HG03045 (cell line): Measurements from ENCODE around the gene ACOT4.
"Not testable (repeated sequence)": the region's sequence is repeated elsewhere in the genome, so short reads cannot be mapped to it uniquely, and the experiment has no call there.

Source experiments
- ATAC-seq: cut with Tn5 transposase; IDR thresholded peaks from one replicate; pipeline ENCODE4 v1.9.1; 2021; ENCODE audit warnings: mild to moderate bottlenecking, moderate library complexity; ENCODE audit not compliant: unreplicated experiment

ACOT4 gene

GRCh38 chr14:73576391-73576790 lies 15.3 kb upstream of the ACOT4 start:
- ATAC-seq: no peak

GRCh38 chr14:73577214-73577613 lies 14.5 kb upstream of the ACOT4 start:
- ATAC-seq: not testable (repeated sequence)

GRCh38 chr14:73582102-73582979 lies 9.3 kb upstream of the ACOT4 start:
- not testable (repeated sequence) for ATAC-seq

- ATAC-seq: no peak
Measured at GRCh38 chr14:73588695-73589094, 3.0 kb upstream of the ACOT4 start.

DNA sequence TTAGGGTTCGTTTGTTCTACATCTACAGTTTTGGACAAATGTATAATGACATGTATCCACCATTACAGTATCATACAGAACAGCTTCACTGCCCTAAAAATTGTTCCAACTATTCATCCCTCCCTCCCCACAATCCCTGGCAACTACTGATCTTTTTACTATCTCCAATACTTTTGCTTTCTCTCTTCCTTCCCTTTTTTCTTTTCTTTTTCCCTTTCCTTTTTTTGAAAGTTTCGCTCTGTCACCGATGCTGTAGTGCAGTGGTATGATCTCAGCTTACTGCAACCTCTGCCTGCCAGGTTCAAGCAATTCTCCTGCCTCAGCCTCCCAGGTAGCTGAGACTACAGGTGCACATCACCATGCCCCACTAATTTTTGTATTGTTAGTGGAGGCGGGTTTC lies 2.6 kb upstream of the ACOT4 start:
- ATAC-seq: no peak

DNA sequence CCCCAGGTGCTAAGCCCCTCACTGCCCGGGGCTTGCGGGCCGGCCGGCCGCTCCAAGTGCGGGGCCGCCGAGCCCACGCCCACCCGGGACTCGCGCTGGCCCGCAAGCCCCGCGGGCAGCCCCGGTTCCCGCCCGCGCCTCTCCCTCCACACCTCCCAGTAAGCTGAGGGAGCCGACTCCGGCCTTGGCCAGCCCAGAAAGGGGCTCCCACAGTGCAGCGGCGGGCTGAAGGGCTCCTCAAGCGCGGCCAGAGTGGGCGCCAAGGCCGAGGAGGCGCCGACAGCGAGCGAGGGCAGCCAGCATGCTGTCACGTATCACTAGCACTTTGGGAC lies 1.0 kb upstream of the ACOT4 start:
- ATAC-seq: not testable (repeated sequence)

DNA sequence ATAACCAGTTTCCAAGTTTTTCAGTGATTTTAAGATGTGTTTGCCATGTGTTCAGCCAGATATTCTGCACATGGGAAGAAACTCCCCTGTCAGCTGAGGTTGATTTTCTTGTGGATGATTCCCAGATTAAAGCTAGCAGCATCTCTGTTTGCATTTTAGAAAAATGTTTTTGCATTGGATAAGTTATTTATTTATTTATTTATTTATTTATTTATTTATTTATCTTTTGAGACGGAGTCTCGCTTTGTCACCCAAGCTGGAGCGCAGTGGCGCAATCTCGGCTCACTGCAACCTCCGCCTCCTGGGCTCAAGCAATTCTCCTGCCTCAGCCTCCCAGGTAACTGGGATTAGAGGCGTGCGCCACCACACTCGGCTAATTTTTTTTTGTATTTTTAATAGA lies 2.8 kb downstream of the ACOT4 start:
- ATAC-seq: no peak

GRCh38 chr14:73599499-73599898 lies 7.8 kb downstream of the ACOT4 start:
- no peak for ATAC-seq

DNA sequence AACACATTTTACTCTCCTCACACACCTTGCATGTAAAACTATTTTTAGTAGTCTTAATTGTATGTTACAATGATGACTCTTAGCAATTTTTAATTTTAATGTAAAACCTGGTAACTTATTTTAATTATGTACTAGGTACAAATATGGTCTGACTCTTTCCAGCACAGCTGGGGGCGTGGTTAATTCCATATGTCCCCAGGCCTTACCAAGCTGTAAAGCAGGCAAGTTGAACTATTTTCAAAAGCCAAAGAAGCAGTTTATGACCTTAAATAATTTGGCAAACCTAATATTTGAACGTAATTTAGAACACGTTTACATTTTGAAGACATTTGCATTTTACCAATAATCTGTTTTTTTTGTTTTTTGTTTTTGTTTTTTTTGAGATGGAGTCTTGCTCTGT lies 11.3 kb downstream of the ACOT4 start:
- ATAC-seq: no peak

DNA sequence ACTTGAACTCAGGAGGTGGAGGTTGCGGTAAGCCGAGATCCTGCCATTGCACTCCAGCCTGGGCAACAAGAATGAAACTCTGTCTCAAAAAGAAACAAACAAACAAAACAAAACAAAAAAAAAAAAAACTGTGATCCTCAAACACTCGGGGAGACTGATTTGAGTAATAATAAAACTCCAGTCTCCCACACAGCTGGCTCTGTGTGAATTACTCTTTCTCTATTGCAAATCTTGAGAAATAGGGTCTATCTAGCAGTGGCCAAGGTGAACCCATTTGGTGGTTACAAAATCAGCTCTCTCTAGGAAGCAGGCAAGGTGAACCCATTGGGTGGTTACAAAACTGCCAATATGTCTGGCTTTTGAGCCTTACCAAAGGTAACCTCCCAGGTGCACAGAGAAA lies 14.6 kb downstream of the ACOT4 start:
- ATAC-seq: no peak

GRCh38 chr14:73607241-73607640 lies 15.6 kb downstream of the ACOT4 start:
- ATAC-seq: no peak

DNA sequence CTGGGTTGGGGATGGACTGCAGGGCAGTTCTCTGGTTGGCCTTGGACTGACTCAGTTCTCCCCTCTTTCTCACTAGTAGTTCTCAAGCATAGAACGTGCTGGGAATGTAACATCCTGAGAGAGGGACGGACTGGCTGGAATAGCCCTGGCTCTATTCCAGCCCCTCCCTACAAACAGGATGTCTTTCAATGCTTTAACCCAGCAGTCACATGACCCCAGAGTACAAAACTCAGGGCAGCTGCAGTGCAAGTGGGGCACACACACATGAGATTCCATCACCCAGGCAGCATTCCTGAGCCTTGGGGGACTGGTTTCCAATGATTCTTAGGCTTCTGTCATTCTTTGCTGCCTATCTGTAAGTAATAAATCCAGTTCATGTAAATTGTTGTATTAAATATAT lies 19.0 kb downstream of the ACOT4 start:
- no peak for ATAC-seq

DNA sequence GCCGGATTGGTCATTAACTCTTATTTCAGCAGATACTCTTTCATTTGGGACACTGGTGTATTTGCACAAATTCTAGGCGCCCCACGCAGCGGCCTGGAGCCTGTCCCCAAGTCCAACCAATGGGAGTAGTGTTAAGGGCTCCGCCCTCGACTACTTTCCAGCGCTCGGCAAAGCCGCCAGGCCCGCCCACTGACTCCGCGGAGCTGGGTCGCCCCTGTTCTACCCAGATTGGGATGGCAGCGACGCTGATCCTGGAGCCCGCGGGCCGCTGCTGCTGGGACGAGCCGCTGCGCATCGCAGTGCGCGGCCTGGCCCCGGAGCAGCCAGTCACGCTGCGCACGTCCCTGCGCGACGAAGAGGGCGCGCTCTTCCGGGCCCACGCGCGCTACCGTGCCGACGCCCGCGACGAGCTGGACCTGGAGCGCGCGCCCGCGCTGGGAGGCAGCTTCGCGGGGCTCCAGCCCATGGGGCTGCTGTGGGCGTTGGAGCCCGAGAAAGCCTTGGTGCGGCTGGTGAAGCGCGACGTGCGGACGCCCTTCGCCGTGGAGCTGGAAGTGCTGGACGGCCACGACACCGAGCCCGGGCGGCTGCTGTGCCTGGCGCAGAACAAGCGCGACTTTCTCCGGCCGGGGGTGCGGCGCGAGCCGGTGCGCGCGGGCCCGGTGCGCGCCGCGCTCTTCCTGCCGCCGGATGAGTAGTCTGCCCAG lies 20.8 kb downstream of the ACOT4 start, which contains the start of gene ACOT6:
ACOT6 (plus strand) TSS at position 179 of the 707 bp plus-strand sequence; CDS start at position 234, 55 bp downstream.
- peak; percentile 76 for ATAC-seq

- no peak for ATAC-seq
Measured at GRCh38 chr14:73613046-73613383, 21.3 kb downstream of the ACOT4 start.

DNA sequence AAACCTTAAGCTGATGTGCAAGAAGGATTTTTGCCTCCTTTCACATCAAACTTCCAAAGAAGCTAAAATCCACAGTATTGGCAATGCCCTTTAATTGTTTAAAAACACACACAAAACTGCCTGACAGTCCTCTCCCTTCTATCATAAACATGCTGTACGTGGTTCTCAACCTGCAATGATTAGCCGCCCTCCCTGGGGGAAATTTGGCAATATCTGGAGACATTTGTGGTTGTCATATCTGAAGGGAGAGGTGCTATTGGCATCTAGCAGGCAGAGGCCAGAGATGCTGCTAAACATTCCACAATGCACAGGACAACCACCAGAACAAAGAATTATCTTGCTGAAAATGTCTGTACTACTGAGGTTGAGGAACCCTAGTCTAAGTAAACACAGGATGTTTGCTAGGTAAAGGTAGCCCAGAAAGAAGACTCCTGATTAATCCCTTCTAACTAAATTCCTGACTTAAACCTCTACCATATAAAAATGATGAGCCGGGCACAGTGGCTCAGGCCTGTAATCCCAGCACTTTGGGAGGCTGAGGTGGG lies 21.8 kb downstream of the ACOT4 start:
- ATAC-seq: no peak

GRCh38 chr14:73616831-73617230 lies 25.2 kb downstream of the ACOT4 start:
- ATAC-seq: no peak

DNA sequence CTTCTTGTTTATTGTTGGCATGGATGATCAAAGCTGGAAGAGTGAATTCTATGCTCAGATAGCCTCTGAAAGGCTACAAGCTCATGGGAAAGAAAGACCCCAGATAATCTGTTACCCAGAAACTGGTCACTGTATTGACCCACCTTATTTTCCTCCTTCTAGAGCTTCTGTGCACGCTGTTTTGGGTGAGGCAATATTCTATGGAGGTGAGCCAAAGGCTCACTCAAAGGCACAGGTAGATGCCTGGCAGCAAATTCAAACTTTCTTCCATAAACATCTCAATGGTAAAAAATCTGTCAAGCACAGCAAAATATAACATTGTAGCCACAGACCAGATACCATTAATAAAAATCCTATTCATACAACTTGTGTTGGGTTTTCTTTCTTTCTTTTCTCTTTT lies 27.9 kb downstream of the ACOT4 start:
- ATAC-seq: no peak

GRCh38 chr14:73620268-73620667 lies 28.6 kb downstream of the ACOT4 start:
- ATAC-seq: no peak

- no peak for ATAC-seq
Measured at GRCh38 chr14:73623504-73624054, 31.9 kb downstream of the ACOT4 start.

GRCh38 chr14:73625706-73626105 lies 34.0 kb downstream of the ACOT4 start:
- no peak for ATAC-seq

DNA sequence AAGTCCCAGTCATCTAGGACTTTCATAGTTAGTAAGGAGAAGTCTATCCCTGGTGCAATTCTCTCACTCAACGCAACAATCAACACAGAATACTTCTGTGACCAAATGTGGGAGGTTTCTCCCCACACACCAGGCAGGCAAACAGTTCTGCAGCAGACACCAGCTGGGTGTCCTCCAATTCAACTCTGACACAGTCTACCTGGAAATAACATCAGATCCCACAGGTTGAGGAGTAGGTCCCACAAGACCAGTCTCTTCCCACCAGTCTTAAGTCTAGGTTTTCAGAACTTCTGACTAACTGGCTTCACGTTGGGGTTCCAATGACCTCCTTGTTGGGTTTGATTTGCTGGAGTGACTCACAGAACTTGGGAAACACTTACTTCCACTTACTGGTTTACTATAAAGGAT lies 35.5 kb downstream of the ACOT4 start:
- ATAC-seq: no peak
